K562 (cell line): ENCODE measurements around the gene FNDC4. TPM values are rescaled to one million over a fixed set of nuclear protein-coding genes. Genes with fewer than 3 reads are reported as not detected.

Experiments
- CXXC5 ChIP-seq: fragments of 250-450 bp; sonication (Bioruptor Pico); IDR thresholded peaks from 2 replicates; pipeline ENCODE4 v1.8.0; 2022; ENCODE audit warnings: inconsistent platforms, mild to moderate bottlenecking, moderate library complexity
- FOSL1 ChIP-seq: fragments of 200-800 bp; sonication (Bioruptor generic); conservative IDR thresholded peaks from 2 replicates; pipeline ENCODE4 v1.6.1; 2016; ENCODE audit warnings: missing genetic modification characterization, missing compliant biosample characterization
- FOXM1 ChIP-seq, 2 experiments: fragments of 450-650 bp in 1 of 2; sonication (generic) in 1 of 2; formaldehyde crosslinking in 1 of 2; IDR thresholded peaks; 2 replicates each; pipeline versions ENCODE4 v1.6.1 to v1.9.0; 2017 to 2022; ENCODE audit warnings: low read depth in 2 of 2, mild to moderate bottlenecking in 2 of 2, missing genetic modification reagents in 1 of 2, moderate library complexity in 1 of 2
- HDAC3 ChIP-seq: fragments of 450-650 bp; IDR thresholded peaks from 2 replicates; pipeline ENCODE4 v1.6.1; 2018; ENCODE audit warnings: borderline replicate concordance, mild to moderate bottlenecking, moderate library complexity; ENCODE audit not compliant: partially characterized antibody
- MTA3 ChIP-seq: fragments of 450-650 bp; formaldehyde crosslinking; IDR thresholded peaks from 2 replicates; pipeline ENCODE4 v1.6.1; 2017; ENCODE audit warnings: mild to moderate bottlenecking, borderline replicate concordance
- NCOA6 ChIP-seq: fragments of 450-650 bp; IDR thresholded peaks from 2 replicates; pipeline ENCODE4 v1.6.1; 2017; ENCODE audit warnings: mild to moderate bottlenecking
- PHTF2 ChIP-seq: fragments of 250-450 bp; sonication (Bioruptor Pico); IDR thresholded peaks from 2 replicates; pipeline ENCODE4 v1.5.0; 2021; ENCODE audit warnings: mild to moderate bottlenecking
- SNIP1 ChIP-seq: fragments of 450-650 bp; IDR thresholded peaks from 2 replicates; pipeline ENCODE4 v1.7.1; 2017; ENCODE audit warnings: low read depth, mild to moderate bottlenecking
- TEAD2 ChIP-seq: fragments of 450-650 bp; IDR thresholded peaks from 2 replicates; pipeline ENCODE4 v1.6.1; 2016; ENCODE audit warnings: missing genetic modification characterization, control low read depth, missing compliant biosample characterization
- ZNF175 ChIP-seq: fragments of 200-800 bp; sonication (Bioruptor generic); IDR thresholded peaks from 2 replicates; pipeline ENCODE4 v1.6.1; 2016; ENCODE audit warnings: low read depth, mild to moderate bottlenecking, missing genetic modification characterization, missing compliant biosample characterization
- ZNF316 ChIP-seq: fragments of 450-650 bp; IDR thresholded peaks from 2 replicates; pipeline ENCODE4 v1.6.1; 2016
- ZNF318 ChIP-seq, 2 experiments: fragments of 450-650 bp; IDR thresholded peaks; 2 replicates each; pipeline ENCODE4 v1.6.1; 2016; ENCODE audit warnings: mild to moderate bottlenecking in 2 of 2, borderline replicate concordance in 1 of 2, low read depth in 1 of 2, moderate library complexity in 1 of 2
- ZNF41 ChIP-seq: fragments of 250-450 bp; sonication (Bioruptor Pico); conservative IDR thresholded peaks from 2 replicates; pipeline ENCODE4 v1.4.0; 2020; ENCODE audit warnings: mild to moderate bottlenecking
- ZNF79 ChIP-seq: fragments of 250-450 bp; sonication (Bioruptor Pico); IDR thresholded peaks from 2 replicates; pipeline ENCODE4 v1.4.0; 2020; ENCODE audit warnings: low read depth, mild to moderate bottlenecking, moderate library complexity
- polyA plus RNA-seq, 8 experiments: library from polyadenylated mRNA; depleted of rRNA in 4 of 8; stranded (reverse) in 5 of 8; unstranded in 3 of 8; fragments of >200 nt; fragmentation: Nextera tagmentation in 2 of 8; fragmentation: Illumina TruSeq in 1 of 8; extraction: Ambion mirVana in 2 of 8; extraction: Trizol in 1 of 8; gene quantifications; 2 replicates each; pipeline versions ENCODE4 v1.2.1 to v1.2.3, GENCODE V29; 2011 to 2014; ENCODE audit warnings: inconsistent platforms in 1 of 8, missing spikeins in 1 of 8
- total RNA-seq, 7 experiments: library from RNA; depleted of rRNA in 6 of 7; stranded (reverse); fragments of >200 nt in 6 of 7; fragmentation: Illumina TruSeq in 2 of 7; extraction: Trizol in 2 of 7; gene quantifications; 2 replicates each; pipeline versions ENCODE4 v1.2.1 to v1.2.3, GENCODE V29; 2011 to 2021; ENCODE audit warnings: low replicate concordance in 1 of 7
- TF ChIP-seq, protein P1 (sequence below): sonication (generic); IDR thresholded peaks from 2 replicates; pipeline ENCODE4 v1.6.1; 2016

Gene FNDC4
- total and polyA plus RNA-seq, 9 of the 15 experiments (the other 6 are each of a cell fraction or from before 2014, with no cell fraction given): 0.28 to 4.9 (median 2.3) TPM

- TF ChIP-seq ZNF318 (IDR thresholded peaks at IDR 0.05; ENCODE audit: borderline replicate concordance in 1 of 2, low read depth in 1 of 2) (no peak), TEAD2 (tag) (no peak), SNIP1 (no peak), ZNF79 (CRISPR knock-in tag) (no peak), ZNF316 (peak; percentile 91), HDAC3 (no peak), ZNF41 (no peak), NCOA6 (no peak), ZNF175 (CRISPR knock-in tag) (no peak), FOSL1 (no peak), CXXC5 (CRISPR knock-in tag) (no peak), PHTF2 (CRISPR knock-in tag) (no peak), FOXM1 (IDR thresholded peaks at IDR 0.05; ENCODE audit: low read depth) (no peak), FOXM1 (CRISPR knock-in tag; IDR thresholded peaks at IDR 0.05; ENCODE audit: low read depth) (no peak), MTA3 (no peak)
- TF ChIP-seq, protein P1, sequence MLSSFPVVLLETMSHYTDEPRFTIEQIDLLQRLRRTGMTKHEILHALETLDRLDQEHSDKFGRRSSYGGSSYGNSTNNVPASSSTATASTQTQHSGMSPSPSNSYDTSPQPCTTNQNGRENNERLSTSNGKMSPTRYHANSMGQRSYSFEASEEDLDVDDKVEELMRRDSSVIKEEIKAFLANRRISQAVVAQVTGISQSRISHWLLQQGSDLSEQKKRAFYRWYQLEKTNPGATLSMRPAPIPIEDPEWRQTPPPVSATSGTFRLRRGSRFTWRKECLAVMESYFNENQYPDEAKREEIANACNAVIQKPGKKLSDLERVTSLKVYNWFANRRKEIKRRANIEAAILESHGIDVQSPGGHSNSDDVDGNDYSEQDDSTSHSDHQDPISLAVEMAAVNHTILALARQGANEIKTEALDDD: no peak
Measured at GRCh38 chr2:27471961-27472360, 23.0 kb downstream of the FNDC4 start (continued).
